Gastrocnemius medialis (tissue), 4 donors: ENCODE data around the gene ATP6V0A1. TPM values are rescaled to one million over a fixed set of nuclear protein-coding genes. Genes with fewer than 3 reads are reported as not detected.
A peak's percentile ranks its signal among the peaks of the same experiment; 100 is the strongest.
"Not testable (repeated sequence)": the region's sequence is repeated elsewhere in the genome, so short reads cannot be mapped to it uniquely, and the experiment has no call there.

Experiments used
- ATAC-seq, 2 donors: fragments of 150-250 bp; one replicate each; pipeline ENCODE4 v1.9.1; 2016
- DNase-seq, 2 donors: peaks; one replicate each; pipeline ENCODE4 v3.0.0-alpha.2; 2019
- H3K27ac ChIP-seq, 4 donors: fragments of 200-600 bp; sonication (generic); 1 replicate in 1 of 4; 2 replicates in 3 of 4; pipeline ENCODE4 v1.5.1; 2016 to 2018; ENCODE audit warnings: mild to moderate bottlenecking in 2 of 4, moderate library complexity in 1 of 4
- H3K27me3 ChIP-seq, 3 donors: fragments of 200-600 bp; sonication (generic) in 2 of 3; 1 replicate in 1 of 3; 2 replicates in 2 of 3; pipeline versions ENCODE4 v1.5.1 to v1.6.0; 2016 to 2019; ENCODE audit warnings: mild to moderate bottlenecking in 1 of 3, moderate library complexity in 1 of 3
- H3K36me3 ChIP-seq, 2 donors: fragments of 200-600 bp; sonication (generic) in 1 of 2; one replicate each; pipeline ENCODE4 v1.5.1; 2017 to 2018
- H3K4me1 ChIP-seq, 2 donors: fragments of 200-600 bp; sonication (generic) in 1 of 2; one replicate each; pipeline ENCODE4 v1.5.1; 2016 to 2017; ENCODE audit warnings: mild to moderate bottlenecking in 2 of 2
- H3K4me3 ChIP-seq, 4 donors: fragments of 200-600 bp; sonication (generic) in 3 of 4; 1 replicate in 1 of 4; 2 replicates in 3 of 4; pipeline ENCODE4 v1.5.1; 2016 to 2019; ENCODE audit warnings: mild to moderate bottlenecking in 2 of 4
- H3K9me3 ChIP-seq, 3 donors: fragments of 200-600 bp; sonication (generic) in 2 of 3; 1 replicate in 1 of 3; 2 replicates in 2 of 3; pipeline ENCODE4 v1.5.1; 2016 to 2019
- POLR2A ChIP-seq, 2 donors: fragments of 450-650 bp; IDR thresholded peaks; one replicate each; pipeline ENCODE4 v1.6.1; 2017; ENCODE audit warnings: antibody characterized with exemption in 2 of 2, mild to moderate bottlenecking in 2 of 2, moderate library complexity in 2 of 2
- in situ Hi-C, 4 donors: fragments of 200-750 bp; cut with MboI; loops; one replicate each; pipeline versions ENCODE4 v1.15.0 to v1.8.0; 2017; ENCODE audit warnings: low sequenced_read_pairs in 4 of 4
- intact Hi-C: fragments of 100-400 bp; cut with DNase I; formaldehyde crosslinking; loops from one replicate; pipeline ENCODE4 v1.15.1; 2023; ENCODE audit warnings: low total_unique reads
- total RNA-seq, 4 donors: library from RNA; depleted of rRNA; stranded (reverse); fragments of >200 nt; gene quantifications; one replicate each; pipeline versions ENCODE4 v1.1.0 to v1.2.3, GENCODE V29; 2016
- TF ChIP-seq, protein P1 (sequence below), 5 experiments: fragments of 450-650 bp in 3 of 5; fragments of 200-600 bp in 2 of 5; sonication (generic) in 2 of 5; IDR thresholded peaks in 4 of 5; conservative IDR thresholded peaks in 1 of 5; 1 replicate in 4 of 5; 2 replicates in 1 of 5; pipeline ENCODE4 v1.5.1; 2016 to 2019; ENCODE audit warnings: antibody characterized with exemption in 5 of 5, mild to moderate bottlenecking in 3 of 5, moderate library complexity in 3 of 5

Gene ATP6V0A1
- total RNA-seq, 4 donors from 2014 or later = 65.3 to 138 (median 95.3) TPM

DNA sequence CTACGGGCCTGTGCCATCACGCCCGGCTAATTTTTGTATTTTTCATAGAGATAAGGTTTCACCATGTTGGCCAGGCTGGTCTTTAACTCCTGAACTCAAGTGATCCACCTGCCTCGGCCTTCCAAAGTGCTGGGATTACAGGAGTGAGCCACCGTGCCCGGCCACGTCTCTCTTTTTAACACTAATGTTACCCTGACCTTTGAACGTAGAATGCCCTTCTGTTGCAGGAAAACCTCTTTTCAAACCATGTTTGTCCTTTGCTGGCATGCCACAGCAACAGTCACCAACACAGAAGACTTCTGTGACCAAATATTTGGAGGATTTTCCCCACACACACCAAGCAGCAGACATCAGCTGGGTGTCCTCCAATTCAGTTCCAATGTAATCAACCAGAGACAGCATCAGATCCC, 86.2 kb downstream of the ATP6V0A1 start:
- in situ Hi-C loops = no loop called here
- TF ChIP-seq, protein P1, sequence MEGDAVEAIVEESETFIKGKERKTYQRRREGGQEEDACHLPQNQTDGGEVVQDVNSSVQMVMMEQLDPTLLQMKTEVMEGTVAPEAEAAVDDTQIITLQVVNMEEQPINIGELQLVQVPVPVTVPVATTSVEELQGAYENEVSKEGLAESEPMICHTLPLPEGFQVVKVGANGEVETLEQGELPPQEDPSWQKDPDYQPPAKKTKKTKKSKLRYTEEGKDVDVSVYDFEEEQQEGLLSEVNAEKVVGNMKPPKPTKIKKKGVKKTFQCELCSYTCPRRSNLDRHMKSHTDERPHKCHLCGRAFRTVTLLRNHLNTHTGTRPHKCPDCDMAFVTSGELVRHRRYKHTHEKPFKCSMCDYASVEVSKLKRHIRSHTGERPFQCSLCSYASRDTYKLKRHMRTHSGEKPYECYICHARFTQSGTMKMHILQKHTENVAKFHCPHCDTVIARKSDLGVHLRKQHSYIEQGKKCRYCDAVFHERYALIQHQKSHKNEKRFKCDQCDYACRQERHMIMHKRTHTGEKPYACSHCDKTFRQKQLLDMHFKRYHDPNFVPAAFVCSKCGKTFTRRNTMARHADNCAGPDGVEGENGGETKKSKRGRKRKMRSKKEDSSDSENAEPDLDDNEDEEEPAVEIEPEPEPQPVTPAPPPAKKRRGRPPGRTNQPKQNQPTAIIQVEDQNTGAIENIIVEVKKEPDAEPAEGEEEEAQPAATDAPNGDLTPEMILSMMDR (IDR thresholded peaks at IDR 0.05 in 4 of 5, conservative IDR thresholded peaks at IDR 0.05 in 1 of 5) = no peak
- no peak for TF ChIP-seq POLR2A (IDR thresholded peaks at IDR 0.05)
- ATAC-seq (no peak), DNase-seq (no peak)
- Histone ChIP-seq H3K9me3 (no peaks in the 10 kb centered on the region), H3K27me3 (no peaks in the 10 kb centered on the region), H3K4me3 (no peak overlapping the region), H3K27ac (peak overlapping the region in 1 of 4 donors; percentile 82), H3K36me3 (peaks cover 0 to 24% of the 10 kb centered on the region in 2 donors), H3K4me1 (peaks cover 0 to 19% of the 10 kb centered on the region in 2 donors)
- intact Hi-C loops = no loop called here

DNA sequence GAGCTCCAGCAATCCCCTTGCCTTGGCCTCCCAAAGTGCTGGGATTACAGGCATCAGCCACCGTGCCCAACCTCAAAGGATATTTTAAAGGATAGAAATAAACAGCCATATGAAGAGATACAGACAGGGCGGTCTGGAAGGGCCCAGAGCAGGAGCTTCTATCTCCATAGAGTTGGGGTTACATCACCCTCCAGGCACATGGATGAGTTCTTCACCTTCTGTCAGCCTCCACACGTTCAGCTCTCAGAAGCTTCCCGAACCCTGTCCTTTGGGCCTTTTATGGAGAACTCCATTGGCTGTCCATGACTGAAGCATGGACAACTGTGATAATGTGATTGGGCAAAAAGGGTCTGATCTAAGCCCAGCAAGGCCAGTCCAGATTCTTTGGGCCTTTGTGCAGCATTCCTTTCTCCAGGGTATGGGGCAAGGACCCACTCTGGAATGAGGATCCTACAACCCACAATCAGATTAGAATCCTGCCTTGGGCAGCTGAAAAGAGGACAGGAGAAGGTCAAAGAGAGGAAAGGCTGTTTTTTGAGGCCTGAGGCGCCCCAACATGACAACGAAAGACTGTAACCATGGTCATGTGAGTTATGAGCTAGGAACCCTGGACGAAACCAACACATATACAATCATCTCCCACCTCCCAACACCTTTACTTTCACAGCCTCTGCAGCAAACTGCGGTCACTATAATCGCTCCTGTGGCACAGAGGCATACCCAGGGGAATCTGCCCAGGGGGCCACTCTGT, 87.3 kb downstream of the ATP6V0A1 start:
- H3K4me3 ChIP-seq, in situ Hi-C loops, H3K27me3 ChIP-seq, H3K9me3 ChIP-seq, ATAC-seq, H3K27ac ChIP-seq, DNase-seq, intact Hi-C loops: not testable (repeated sequence)
- peaks cover 0 to 19% of the 10 kb centered on the region in 2 donors for H3K4me1 ChIP-seq
- H3K36me3 ChIP-seq = peaks cover 0 to 22% of the 10 kb centered on the region in 2 donors

DNA sequence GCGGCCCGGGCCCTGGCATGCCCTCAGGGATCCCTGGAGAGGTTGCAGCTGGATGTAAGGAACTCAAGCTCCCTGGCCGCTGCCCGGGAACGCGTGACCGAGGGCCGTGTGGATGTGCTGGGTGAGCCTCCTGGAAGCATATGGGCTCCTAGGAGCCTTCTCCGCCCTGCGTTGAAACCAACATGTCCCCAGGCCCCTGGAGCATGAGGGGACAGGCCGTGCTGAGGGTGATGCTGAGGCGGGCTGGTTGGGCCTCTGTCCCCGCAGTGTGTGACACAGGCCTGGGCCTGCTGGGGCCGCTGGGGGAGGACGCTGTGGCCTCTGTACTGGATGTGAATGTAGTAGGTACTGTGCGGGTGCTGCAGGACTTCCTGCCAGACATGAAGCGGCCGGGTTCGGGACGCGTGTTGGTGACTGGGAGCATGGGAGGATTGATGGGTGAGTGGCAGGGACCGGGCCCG, 88.4 kb downstream of the ATP6V0A1 start:
- DNase-seq (no peak), ATAC-seq (no peak)
- TF ChIP-seq, protein P1 (IDR thresholded peaks at IDR 0.05 in 4 of 5, conservative IDR thresholded peaks at IDR 0.05 in 1 of 5) = no peak
- TF ChIP-seq POLR2A (IDR thresholded peaks at IDR 0.05) = no peak
- Histone ChIP-seq H3K36me3 (peaks cover 0 to 14% of the 10 kb centered on the region in 2 donors), H3K27ac (no peak overlapping the region), H3K4me3 (no peak overlapping the region), H3K9me3 (no peaks in the 10 kb centered on the region), H3K4me1 (peaks cover 0 to 19% of the 10 kb centered on the region in 2 donors), H3K27me3 (no peaks in the 10 kb centered on the region)
- in situ Hi-C loops (no loop called here), intact Hi-C loops (no loop called here)

DNA sequence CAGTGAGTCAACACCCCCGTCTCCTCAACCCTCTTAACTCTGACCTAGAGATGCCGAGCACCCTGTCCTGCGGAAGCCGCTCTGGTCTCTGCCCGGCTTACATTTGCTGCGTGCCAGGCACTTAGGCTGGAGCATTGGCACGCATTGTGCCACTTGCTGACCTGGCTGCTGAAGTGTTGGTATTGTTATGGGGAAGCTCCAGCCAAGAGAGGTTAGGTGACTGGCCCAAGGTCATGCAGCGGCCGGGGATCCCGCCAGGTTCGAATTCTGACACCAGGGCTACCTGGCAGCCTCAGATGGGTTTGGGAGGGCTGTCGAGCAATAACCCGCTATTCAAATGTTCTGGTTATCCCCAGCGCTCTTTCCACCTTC, 89.0 kb downstream of the ATP6V0A1 start:
- no peaks in the 10 kb centered on the region for H3K9me3 ChIP-seq
- H3K27ac ChIP-seq = no peak overlapping the region
- in situ Hi-C loops = no loop called here
- no peaks in the 10 kb centered on the region for H3K27me3 ChIP-seq
- H3K4me1 ChIP-seq = peaks cover 0 to 19% of the 10 kb centered on the region in 2 donors
- ATAC-seq = no peak
- DNase-seq = no peak
- no peak overlapping the region for H3K4me3 ChIP-seq
- intact Hi-C loops = no loop called here
- peaks cover 0 to 7% of the 10 kb centered on the region in 2 donors for H3K36me3 ChIP-seq
- TF ChIP-seq, protein P1 (IDR thresholded peaks at IDR 0.05 in 4 of 5, conservative IDR thresholded peaks at IDR 0.05 in 1 of 5) = no peak
- no peak for TF ChIP-seq POLR2A (IDR thresholded peaks at IDR 0.05)

DNA sequence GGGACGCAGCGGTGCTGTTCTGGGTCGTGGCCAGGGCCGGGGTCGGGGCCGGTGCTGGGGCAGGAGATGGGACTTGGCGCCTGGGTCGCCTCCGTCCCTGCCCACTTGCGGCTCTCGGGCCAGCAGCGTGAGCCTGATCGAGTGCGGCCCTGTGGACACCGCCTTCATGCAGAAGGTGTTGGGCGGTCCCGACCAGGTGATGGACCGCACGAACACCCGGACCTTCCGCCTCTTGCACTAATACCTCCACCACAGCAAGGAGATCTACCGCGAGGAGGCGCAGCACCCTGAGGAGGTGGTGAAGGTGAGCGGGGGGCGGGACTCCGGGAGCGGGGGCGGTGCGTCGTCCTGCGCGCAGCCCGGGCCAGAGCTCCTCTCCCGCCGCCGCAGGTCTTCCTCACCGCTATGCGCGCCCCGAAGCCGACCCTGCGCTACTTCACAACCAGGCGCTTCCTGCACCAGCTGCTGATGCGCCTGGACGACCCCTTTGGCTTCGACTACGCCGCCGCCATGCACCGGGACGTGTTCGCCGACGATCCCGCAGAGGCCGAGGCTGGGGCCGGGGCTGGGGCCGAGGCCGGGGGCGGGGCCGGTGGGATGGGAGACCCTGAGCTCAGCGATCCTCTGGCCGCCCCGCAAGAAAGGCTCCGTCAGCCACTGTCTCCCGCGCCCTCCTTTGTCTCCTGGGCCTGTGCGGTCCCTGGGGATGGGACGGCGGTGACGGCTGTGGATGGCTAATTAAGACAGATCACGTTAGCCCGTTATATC, 89.6 kb downstream of the ATP6V0A1 start:
- TF ChIP-seq, protein P1 (IDR thresholded peaks at IDR 0.05 in 4 of 5, conservative IDR thresholded peaks at IDR 0.05 in 1 of 5) = no peak
- TF ChIP-seq POLR2A (IDR thresholded peaks at IDR 0.05) = no peak
- H3K36me3 ChIP-seq = peaks cover 0 to 2% of the 10 kb centered on the region in 2 donors
- DNase-seq = no peak
- in situ Hi-C loops = no loop called here
- intact Hi-C loops = no loop called here
- H3K27ac ChIP-seq = no peak overlapping the region
- no peak for ATAC-seq
- H3K4me1 ChIP-seq = peaks cover 0 to 13% of the 10 kb centered on the region in 2 donors
- peak overlapping the region in 1 of 4 donors; percentile 16 for H3K4me3 ChIP-seq
- no peaks in the 10 kb centered on the region for H3K27me3 ChIP-seq
- no peaks in the 10 kb centered on the region for H3K9me3 ChIP-seq
